Spleen (tissue), 7 donors: ENCODE measurements around the gene ARID3B.

Source experiments
- CTCF ChIP-seq, 11 experiments: fragments of 200-600 bp in 7 of 11; fragments of 450-650 bp in 4 of 11; sonication (generic) in 4 of 11; IDR thresholded peaks in 8 of 11; conservative IDR thresholded peaks in 3 of 11; 1 replicate in 7 of 11; 2 replicates in 4 of 11; pipeline versions ENCODE4 v1.4.0 to v1.8.0; 2016 to 2021; ENCODE audit warnings: antibody characterized with exemption in 11 of 11, inconsistent platforms in 4 of 11, mild to moderate bottlenecking in 1 of 11
- POLR2A ChIP-seq, 3 donors: fragments of 450-650 bp; IDR thresholded peaks; one replicate each; pipeline ENCODE4 v1.5.1; 2017; ENCODE audit warnings: antibody characterized with exemption in 3 of 3, mild to moderate bottlenecking in 1 of 3
- POLR2AphosphoS5 ChIP-seq, 3 donors: sonication (generic); formaldehyde crosslinking; IDR thresholded peaks; one replicate each; pipeline ENCODE4 v1.5.1; 2017; ENCODE audit warnings: antibody characterized with exemption in 3 of 3
- donor health status: DM: no; HTN: no; CAD: no; lungs with moderate emphysema.
- donor health status: DM: no; HTN: no; CAD: no.
- donor health status: DM: no; HTN: no; CAD: no.

DNA sequence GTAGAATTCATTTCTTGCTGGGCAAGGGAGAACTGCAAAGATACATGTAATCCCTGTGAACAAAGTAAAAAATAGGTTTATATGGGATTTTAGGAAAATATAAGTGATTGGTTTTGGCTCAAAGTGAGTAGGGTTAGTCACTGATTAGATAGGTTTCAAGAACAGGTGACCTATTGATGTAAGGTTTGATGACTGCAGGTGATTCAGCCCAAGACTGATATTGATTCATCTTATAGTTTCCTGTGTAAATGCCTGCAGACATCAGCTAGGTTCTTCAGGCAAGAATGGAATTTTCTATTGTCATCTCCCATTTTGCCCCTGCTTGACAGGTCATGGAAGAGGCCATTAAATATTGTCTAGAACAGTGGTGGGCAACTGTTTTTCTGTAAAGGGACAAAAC, 23.9 kb upstream of the ARID3B start:
- TF ChIP-seq POLR2A (IDR thresholded peaks at IDR 0.05) (no peak), CTCF (IDR thresholded peaks at IDR 0.05 in 8 of 11, conservative IDR thresholded peaks at IDR 0.05 in 3 of 11) (no peak), POLR2AphosphoS5 (IDR thresholded peaks at IDR 0.05) (no peak)
